Uterus (tissue), 2 donors: ENCODE measurements around the gene LEFTY1.

Experiments
- CTCF ChIP-seq, 4 experiments: fragments of 200-600 bp in 2 of 4; fragments of 450-650 bp in 2 of 4; sonication (generic) in 2 of 4; IDR thresholded peaks; one replicate each; pipeline ENCODE4 v1.5.1; 2016 to 2019; ENCODE audit warnings: antibody characterized with exemption in 4 of 4, mild to moderate bottlenecking in 2 of 4, moderate library complexity in 1 of 4
- POLR2A ChIP-seq, 2 donors: fragments of 450-650 bp; IDR thresholded peaks; one replicate each; pipeline ENCODE4 v1.6.1; 2016; ENCODE audit warnings: antibody characterized with exemption in 2 of 2, mild to moderate bottlenecking in 1 of 2, moderate library complexity in 1 of 2

GRCh38 chr1:225890346-225891228 lies 1.6 kb upstream of the LEFTY1 start:
- no peak for TF ChIP-seq POLR2A (IDR thresholded peaks at IDR 0.05)
- TF ChIP-seq CTCF (IDR thresholded peaks at IDR 0.05): no peak
